ENCODE data around the gene SFXN4. TPM values are rescaled to one million over a fixed set of nuclear protein-coding genes. Genes with fewer than 3 reads are reported as not detected.

SFXN4 gene
- total RNA-seq, 1 donor from 2014 or later = 21.7 TPM

GRCh38 chr10:119119400-119119799, 46.1 kb downstream of the SFXN4 start:
- intact Hi-C loops (cut with micrococcal nuclease) = no loop called here
- ATAC-seq (ENCODE audit: low read depth) (no peak), DNase-seq (no peak)
- POLR2A ChIA-PET = interaction anchor here (0.7 kb wide), 1 partner anchor 39 kb away, joined by 4 read pairs; the partner anchor contains the start of gene EIF3A
- no peaks in the 10 kb centered on the region for H3K27me3 Mint-ChIP-seq
- TF ChIP-seq CTCF (IDR thresholded peaks at IDR 0.05) = no peak
- H3K4me3 Mint-ChIP-seq = no peak overlapping the region
- H3K9me3 Mint-ChIP-seq = no peaks in the 10 kb centered on the region
- peaks cover 4% of the 10 kb centered on the region for H3K4me1 Mint-ChIP-seq
- peak overlapping the region; percentile 18 for H3K27ac Mint-ChIP-seq
- CTCF ChIA-PET = no interaction called here
- peaks cover 46% of the 10 kb centered on the region for H3K36me3 Mint-ChIP-seq (ENCODE audit: low read depth)

GRCh38 chr10:119118231-119118630, 47.3 kb downstream of the SFXN4 start:
- no peak overlapping the region for H3K4me3 Mint-ChIP-seq
- peaks cover 51% of the 10 kb centered on the region for H3K36me3 Mint-ChIP-seq (ENCODE audit: low read depth)
- H3K27ac Mint-ChIP-seq = no peak overlapping the region
- H3K9me3 Mint-ChIP-seq = no peaks in the 10 kb centered on the region
- POLR2A ChIA-PET = no interaction called here
- H3K27me3 Mint-ChIP-seq = no peaks in the 10 kb centered on the region
- H3K4me1 Mint-ChIP-seq = peaks cover 4% of the 10 kb centered on the region
- no peak for TF ChIP-seq CTCF (IDR thresholded peaks at IDR 0.05)
- intact Hi-C loops (cut with micrococcal nuclease) = no loop called here
- CTCF ChIA-PET = no interaction called here
- no peak for DNase-seq
- no peak for ATAC-seq (ENCODE audit: low read depth)

DNA sequence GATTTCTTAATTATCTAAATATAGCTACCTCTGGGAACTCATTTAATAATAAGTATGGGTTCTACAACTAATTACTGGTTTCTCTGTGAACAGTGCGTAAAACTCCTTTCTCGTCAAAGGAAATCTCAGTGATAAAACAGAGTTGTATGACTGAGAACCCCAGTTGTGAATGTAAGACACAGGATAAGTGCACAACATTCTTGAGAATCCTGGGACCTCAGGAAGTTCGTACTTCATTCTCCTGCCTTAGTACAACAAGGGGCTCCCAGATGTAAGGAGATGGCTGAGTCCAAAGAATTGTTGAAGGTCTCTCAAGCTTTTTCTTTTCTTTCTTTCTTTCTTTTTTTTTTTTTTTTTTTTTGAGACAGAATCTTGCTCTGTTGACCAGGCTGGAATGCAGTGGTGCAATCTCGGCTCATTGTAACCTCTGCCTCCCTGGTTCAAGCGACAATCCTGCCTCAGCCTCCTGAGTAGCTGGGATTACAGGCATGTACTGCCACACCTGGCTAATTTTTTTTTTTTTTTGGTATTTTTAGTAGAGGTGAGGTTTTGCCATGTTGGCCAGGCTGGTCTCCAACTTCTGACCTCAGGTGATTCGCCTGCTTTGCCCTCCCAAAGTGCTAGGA, 49.1 kb downstream of the SFXN4 start:
- ATAC-seq (ENCODE audit: low read depth) = no peak
- intact Hi-C loops (cut with micrococcal nuclease) = no loop called here
- Mint-ChIP-seq H3K27me3 (no peaks in the 10 kb centered on the region), H3K36me3 (ENCODE audit: low read depth) (peaks cover 40% of the 10 kb centered on the region), H3K27ac (no peak overlapping the region), H3K4me3 (no peak overlapping the region), H3K4me1 (peaks cover 4% of the 10 kb centered on the region), H3K9me3 (no peaks in the 10 kb centered on the region)
- TF ChIP-seq CTCF (IDR thresholded peaks at IDR 0.05) = no peak
- ChIA-PET POLR2A (interaction anchor here (0.6 kb wide), 1 partner anchor 9 kb away, joined by 14 read pairs; no protein-coding TSS in a partner anchor), CTCF (no interaction called here)
- no peak for DNase-seq

GRCh38 chr10:119115926-119116325, 49.6 kb downstream of the SFXN4 start:
- Mint-ChIP-seq H3K4me1 (peaks cover 4% of the 10 kb centered on the region), H3K9me3 (no peaks in the 10 kb centered on the region), H3K36me3 (ENCODE audit: low read depth) (peaks cover 37% of the 10 kb centered on the region), H3K27me3 (no peaks in the 10 kb centered on the region), H3K4me3 (no peak overlapping the region), H3K27ac (no peak overlapping the region)
- ATAC-seq (ENCODE audit: low read depth) (no peak), DNase-seq (no peak)
- ChIA-PET CTCF (no interaction called here), POLR2A (interaction anchor here (0.6 kb wide), 1 partner anchor 10 kb away, joined by 14 read pairs; no protein-coding TSS in a partner anchor)
- TF ChIP-seq CTCF (IDR thresholded peaks at IDR 0.05) = no peak
- intact Hi-C loops (cut with micrococcal nuclease) = no loop called here

- no peak for TF ChIP-seq CTCF (IDR thresholded peaks at IDR 0.05)
- H3K9me3 Mint-ChIP-seq = no peaks in the 10 kb centered on the region
- H3K27me3 Mint-ChIP-seq = no peaks in the 10 kb centered on the region
- ATAC-seq (ENCODE audit: low read depth) (no peak), DNase-seq (no peak)
- H3K4me3 Mint-ChIP-seq = no peak overlapping the region
- ChIA-PET POLR2A (interaction anchor here (0.6 to 1.1 kb wide), 2 partner anchors 10 to 40 kb away, joined by 3 read pairs; partner anchors contain the start of gene DENND10), CTCF (no interaction called here)
- intact Hi-C loops (cut with micrococcal nuclease) = no loop called here
- no peaks in the 10 kb centered on the region for H3K4me1 Mint-ChIP-seq
- H3K36me3 Mint-ChIP-seq (ENCODE audit: low read depth) = peaks cover 37% of the 10 kb centered on the region
- no peak overlapping the region for H3K27ac Mint-ChIP-seq
These were observed 51.5 kb downstream of the SFXN4 start for GRCh38 chr10:119113751-119114732.
